ENCODE measurements around the gene GAB1.

GAB1 gene

DNA sequence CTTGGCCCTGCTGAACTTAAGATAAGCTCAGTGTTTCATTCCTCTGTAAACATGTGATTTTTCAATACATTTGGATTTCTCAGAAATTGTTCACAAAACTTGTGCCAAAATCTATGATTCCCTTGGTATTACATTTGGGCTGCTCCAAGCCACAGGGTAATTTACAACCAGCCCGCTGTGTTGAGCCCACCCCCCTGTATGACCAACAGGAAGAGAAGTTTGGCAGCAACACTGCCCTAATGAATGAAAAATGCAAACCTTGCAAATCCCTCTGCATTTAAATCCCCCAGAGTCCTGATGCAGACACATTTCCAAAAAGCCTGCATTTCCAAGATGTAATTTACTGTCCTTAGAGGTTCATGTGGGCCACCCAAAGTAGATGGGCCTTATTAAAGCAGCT is 34.1 kb upstream of the GAB1 start:
- no peak overlapping the region for H3K9ac ChIP-seq (ENCODE audit: low read length)
- no peaks in the 10 kb centered on the region for H3F3A ChIP-seq (ENCODE audit: insufficient read depth)
- no peak overlapping the region for H3K27ac ChIP-seq (ENCODE audit: low read depth, low read length)
- no peaks in the 10 kb centered on the region for H3K9me3 ChIP-seq (ENCODE audit: insufficient read depth, low read length)
- H3K36me3 ChIP-seq (ENCODE audit: low read length): no peaks in the 10 kb centered on the region
- H3K9me2 ChIP-seq (replicated peaks; ENCODE audit: insufficient read depth, low read length): no peaks in the 10 kb centered on the region
- no peaks in the 10 kb centered on the region for H3K79me2 ChIP-seq (ENCODE audit: insufficient read depth, low read length)
- H3K4me2 ChIP-seq (ENCODE audit: low read depth, low read length, poor library complexity, severe bottlenecking): no peak overlapping the region
- no peaks in the 10 kb centered on the region for H3K27me3 ChIP-seq (ENCODE audit: low read length)
- H3K4me3 ChIP-seq (ENCODE audit: insufficient read depth, low read length, poor library complexity, severe bottlenecking): no peak overlapping the region
- TF ChIP-seq, protein P1, sequence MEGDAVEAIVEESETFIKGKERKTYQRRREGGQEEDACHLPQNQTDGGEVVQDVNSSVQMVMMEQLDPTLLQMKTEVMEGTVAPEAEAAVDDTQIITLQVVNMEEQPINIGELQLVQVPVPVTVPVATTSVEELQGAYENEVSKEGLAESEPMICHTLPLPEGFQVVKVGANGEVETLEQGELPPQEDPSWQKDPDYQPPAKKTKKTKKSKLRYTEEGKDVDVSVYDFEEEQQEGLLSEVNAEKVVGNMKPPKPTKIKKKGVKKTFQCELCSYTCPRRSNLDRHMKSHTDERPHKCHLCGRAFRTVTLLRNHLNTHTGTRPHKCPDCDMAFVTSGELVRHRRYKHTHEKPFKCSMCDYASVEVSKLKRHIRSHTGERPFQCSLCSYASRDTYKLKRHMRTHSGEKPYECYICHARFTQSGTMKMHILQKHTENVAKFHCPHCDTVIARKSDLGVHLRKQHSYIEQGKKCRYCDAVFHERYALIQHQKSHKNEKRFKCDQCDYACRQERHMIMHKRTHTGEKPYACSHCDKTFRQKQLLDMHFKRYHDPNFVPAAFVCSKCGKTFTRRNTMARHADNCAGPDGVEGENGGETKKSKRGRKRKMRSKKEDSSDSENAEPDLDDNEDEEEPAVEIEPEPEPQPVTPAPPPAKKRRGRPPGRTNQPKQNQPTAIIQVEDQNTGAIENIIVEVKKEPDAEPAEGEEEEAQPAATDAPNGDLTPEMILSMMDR (IDR thresholded peaks at IDR 0.05; ENCODE audit: insufficient read depth, low read length, poor library complexity, severe bottlenecking): no peak
- TF ChIP-seq EZH2phosphoT487 (conservative IDR thresholded peaks at IDR 0.05; ENCODE audit: low read length): no peak
- no peak overlapping the region for H2AFZ ChIP-seq (ENCODE audit: low read depth, low read length, severe bottlenecking)
- no peaks in the 10 kb centered on the region for H4K20me1 ChIP-seq (ENCODE audit: low read depth, low read length)

DNA sequence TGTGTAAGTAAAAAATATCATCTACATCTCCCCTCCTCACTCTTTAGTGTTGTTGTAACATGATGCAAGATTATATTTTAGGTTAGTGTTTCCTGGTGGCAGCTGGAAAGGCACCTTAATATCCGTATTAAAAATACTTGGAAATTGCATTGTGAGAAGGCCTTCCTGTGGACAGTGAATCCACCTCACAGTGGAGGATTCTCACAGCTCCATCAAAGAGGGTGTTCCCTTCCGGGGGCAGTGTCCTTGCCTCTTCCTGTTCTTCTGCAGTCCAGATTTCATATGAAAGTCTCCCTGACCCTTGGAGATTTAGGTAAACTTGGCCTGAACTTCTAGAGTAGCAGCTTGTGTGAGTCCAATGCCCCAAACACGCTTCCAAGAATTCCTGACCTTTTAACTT is 29.9 kb upstream of the GAB1 start:
- no peaks in the 10 kb centered on the region for H3K9me2 ChIP-seq (replicated peaks; ENCODE audit: insufficient read depth, low read length)
- H3K36me3 ChIP-seq (ENCODE audit: low read length): no peaks in the 10 kb centered on the region
- no peak overlapping the region for H3K4me2 ChIP-seq (ENCODE audit: low read depth, low read length, poor library complexity, severe bottlenecking)
- H4K20me1 ChIP-seq (ENCODE audit: low read depth, low read length): no peaks in the 10 kb centered on the region
- H3K9me3 ChIP-seq (ENCODE audit: insufficient read depth, low read length): no peaks in the 10 kb centered on the region
- H3F3A ChIP-seq (ENCODE audit: insufficient read depth): no peaks in the 10 kb centered on the region
- no peak for TF ChIP-seq EZH2phosphoT487 (conservative IDR thresholded peaks at IDR 0.05; ENCODE audit: low read length)
- TF ChIP-seq, protein P1 (IDR thresholded peaks at IDR 0.05; ENCODE audit: insufficient read depth, low read length, poor library complexity, severe bottlenecking): no peak
- no peaks in the 10 kb centered on the region for H3K27me3 ChIP-seq (ENCODE audit: low read length)
- H3K79me2 ChIP-seq (ENCODE audit: insufficient read depth, low read length): no peaks in the 10 kb centered on the region
- H3K27ac ChIP-seq (ENCODE audit: low read depth, low read length): no peak overlapping the region
- no peak overlapping the region for H2AFZ ChIP-seq (ENCODE audit: low read depth, low read length, severe bottlenecking)
- no peak overlapping the region for H3K9ac ChIP-seq (ENCODE audit: low read length)
- H3K4me3 ChIP-seq (ENCODE audit: insufficient read depth, low read length, poor library complexity, severe bottlenecking): no peak overlapping the region

DNA sequence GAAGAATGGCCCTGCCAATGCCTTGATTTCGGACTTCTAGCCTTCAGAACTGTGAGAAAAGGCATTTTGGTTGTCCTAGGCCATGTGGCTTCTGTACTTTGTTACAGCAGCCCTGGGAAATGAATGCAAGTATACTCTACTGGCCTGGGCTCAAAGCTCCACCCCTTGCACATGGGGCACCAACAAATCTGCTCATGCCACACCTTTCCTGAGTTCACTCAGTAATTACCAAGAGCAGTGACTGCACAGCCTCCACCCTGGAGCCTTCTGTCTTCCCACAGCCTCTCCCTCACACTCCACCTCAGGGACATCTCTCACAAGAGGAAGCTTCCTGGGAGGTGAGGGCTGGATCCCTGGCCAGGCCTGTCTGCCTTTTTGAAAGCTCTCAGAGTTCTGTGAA is 29.1 kb upstream of the GAB1 start:
- TF ChIP-seq, protein P1 (IDR thresholded peaks at IDR 0.05; ENCODE audit: insufficient read depth, low read length, poor library complexity, severe bottlenecking): no peak
- no peak for TF ChIP-seq EZH2phosphoT487 (conservative IDR thresholded peaks at IDR 0.05; ENCODE audit: low read length)

More for the DNA sequence above, 29.1 kb upstream of the GAB1 start:
- Histone ChIP-seq H3K9me2 (replicated peaks; ENCODE audit: insufficient read depth, low read length) (no peaks in the 10 kb centered on the region), H3K27me3 (ENCODE audit: low read length) (no peaks in the 10 kb centered on the region), H3K27ac (ENCODE audit: low read depth, low read length) (no peak overlapping the region), H3K9ac (ENCODE audit: low read length) (no peak overlapping the region), H3K79me2 (ENCODE audit: insufficient read depth, low read length) (no peaks in the 10 kb centered on the region), H3K36me3 (ENCODE audit: low read length) (no peaks in the 10 kb centered on the region), H3K9me3 (ENCODE audit: insufficient read depth, low read length) (no peaks in the 10 kb centered on the region), H4K20me1 (ENCODE audit: low read depth, low read length) (no peaks in the 10 kb centered on the region), H2AFZ (ENCODE audit: low read depth, low read length, severe bottlenecking) (no peak overlapping the region), H3K4me2 (ENCODE audit: low read depth, low read length, poor library complexity, severe bottlenecking) (no peak overlapping the region), H3F3A (ENCODE audit: insufficient read depth) (no peaks in the 10 kb centered on the region), H3K4me3 (ENCODE audit: insufficient read depth, low read length, poor library complexity, severe bottlenecking) (no peak overlapping the region)

Data from SU-DHL-6 (cell line).